Measurements from ENCODE around the gene SCARB1.

SCARB1 gene

GRCh38 chr12:124760560-124760959, 103.1 kb downstream of the SCARB1 start:
- DNase-seq (ENCODE audit: low read depth in 2 of 2) = no peak

DNA sequence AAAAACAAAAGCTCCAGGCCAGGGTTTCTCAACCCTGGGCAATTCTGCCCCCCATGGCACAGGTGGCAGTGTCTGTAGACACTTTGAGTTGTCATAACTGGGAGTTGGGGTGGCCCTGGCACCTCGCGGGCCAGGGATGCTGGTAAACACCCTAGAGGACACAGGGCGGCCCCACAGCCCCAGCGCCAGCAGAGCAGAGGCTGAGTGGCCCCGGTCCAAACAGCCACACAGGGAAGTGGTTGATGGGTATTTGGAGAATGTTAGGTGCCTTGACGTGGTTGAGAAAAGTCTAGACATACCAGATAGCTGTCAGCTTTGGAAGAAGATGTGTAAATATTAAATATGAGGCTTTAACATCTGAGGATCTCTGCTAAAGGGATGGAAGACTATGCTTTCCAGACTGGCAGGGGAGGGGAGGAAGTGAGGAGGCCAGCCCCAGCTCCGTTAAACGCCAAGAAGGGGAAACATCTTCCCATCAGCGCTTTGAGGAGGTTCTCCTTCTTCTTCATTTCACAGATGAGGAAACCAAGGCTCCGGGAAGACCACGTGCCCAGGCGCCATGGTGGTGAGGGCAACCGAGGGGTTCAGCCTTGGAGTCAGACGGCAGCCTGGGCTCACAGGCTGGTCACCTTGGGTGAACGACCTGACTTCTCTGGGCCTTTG, 103.7 kb downstream of the SCARB1 start:
- DNase-seq (ENCODE audit: low read depth in 2 of 2) = no peak

GRCh38 chr12:124758266-124759220, 105.1 kb downstream of the SCARB1 start:
- no peak for DNase-seq (ENCODE audit: low read depth in 2 of 2)

DNA sequence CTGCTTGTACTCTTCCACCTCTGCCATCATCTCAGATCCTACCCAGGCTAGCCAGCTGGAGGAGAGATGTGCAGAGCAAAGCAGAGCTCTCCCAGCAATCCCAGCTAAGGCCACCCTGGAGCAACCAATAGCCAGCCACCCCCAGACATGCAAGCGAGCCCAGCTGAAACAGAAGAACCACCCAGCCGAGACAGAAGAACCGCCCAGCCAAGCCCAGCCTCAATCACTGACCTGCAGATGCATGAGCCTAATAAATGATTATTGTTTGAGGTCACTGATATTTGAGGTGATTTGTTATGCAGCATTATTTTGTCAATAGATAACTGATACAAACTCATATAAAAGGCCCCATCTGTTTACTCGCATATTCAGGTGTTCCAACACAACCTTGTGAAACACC, 106.3 kb downstream of the SCARB1 start:
- DNase-seq (ENCODE audit: low read depth in 2 of 2) = no peak

DNA sequence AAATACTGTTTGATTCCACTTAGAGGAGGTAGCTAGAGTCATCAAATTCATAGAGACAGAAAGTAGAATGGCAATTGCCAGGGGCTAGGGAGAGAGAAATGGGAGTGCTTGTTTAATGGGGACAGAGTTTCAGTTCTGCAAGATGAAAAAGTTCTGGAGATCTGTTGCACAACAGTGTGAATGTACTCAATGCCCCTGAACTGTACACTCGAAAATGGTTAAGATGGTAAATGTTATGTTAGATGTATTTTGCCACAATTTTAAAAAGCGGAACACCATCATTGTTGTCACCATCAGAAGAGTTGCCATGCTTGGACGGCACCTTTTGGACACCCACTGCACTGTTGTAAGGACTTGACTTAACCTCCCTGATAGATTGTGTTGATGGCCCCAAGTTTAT, 106.9 kb downstream of the SCARB1 start:
- DNase-seq (ENCODE audit: low read depth in 2 of 2) = no peak

DNA sequence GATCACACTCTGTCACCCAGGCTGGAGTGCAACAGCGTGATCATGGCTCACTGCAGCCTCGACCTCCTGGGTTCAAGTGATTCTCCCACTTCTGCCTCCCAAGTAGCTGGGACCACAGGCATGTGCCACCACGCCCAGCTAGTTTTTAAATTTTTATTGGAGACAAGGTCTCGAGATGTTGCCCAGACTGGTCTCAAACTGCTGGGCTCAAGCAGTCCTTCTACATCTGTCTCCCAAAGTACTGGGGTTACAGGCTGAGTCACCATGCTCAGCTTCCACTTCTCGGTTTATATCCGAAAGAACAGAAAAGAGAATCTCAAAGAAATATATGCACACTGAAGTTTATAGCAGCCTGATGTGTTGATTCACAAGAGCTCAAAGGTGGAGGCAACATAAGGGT, 107.5 kb downstream of the SCARB1 start:
- DNase-seq (ENCODE audit: low read depth in 2 of 2) = no peak

DNA sequence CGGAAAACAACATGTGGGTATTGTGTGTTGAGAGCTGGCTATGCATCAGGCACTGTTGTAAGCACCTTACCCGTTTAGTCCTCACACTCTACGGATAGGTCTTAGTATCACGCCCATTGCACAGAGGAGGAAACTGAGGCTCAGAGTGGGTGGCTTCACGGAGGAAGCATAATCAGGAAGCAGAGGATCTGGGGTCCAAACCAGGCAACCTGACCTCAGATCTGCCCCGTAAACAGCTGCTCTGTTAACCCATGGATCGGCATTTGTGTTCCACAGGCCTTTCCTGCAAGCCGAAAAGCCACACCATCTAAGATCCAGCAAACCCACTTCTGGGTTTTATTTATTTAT, 107.9 kb downstream of the SCARB1 start:
- DNase-seq (ENCODE audit: low read depth in 2 of 2) = no peak

DNA sequence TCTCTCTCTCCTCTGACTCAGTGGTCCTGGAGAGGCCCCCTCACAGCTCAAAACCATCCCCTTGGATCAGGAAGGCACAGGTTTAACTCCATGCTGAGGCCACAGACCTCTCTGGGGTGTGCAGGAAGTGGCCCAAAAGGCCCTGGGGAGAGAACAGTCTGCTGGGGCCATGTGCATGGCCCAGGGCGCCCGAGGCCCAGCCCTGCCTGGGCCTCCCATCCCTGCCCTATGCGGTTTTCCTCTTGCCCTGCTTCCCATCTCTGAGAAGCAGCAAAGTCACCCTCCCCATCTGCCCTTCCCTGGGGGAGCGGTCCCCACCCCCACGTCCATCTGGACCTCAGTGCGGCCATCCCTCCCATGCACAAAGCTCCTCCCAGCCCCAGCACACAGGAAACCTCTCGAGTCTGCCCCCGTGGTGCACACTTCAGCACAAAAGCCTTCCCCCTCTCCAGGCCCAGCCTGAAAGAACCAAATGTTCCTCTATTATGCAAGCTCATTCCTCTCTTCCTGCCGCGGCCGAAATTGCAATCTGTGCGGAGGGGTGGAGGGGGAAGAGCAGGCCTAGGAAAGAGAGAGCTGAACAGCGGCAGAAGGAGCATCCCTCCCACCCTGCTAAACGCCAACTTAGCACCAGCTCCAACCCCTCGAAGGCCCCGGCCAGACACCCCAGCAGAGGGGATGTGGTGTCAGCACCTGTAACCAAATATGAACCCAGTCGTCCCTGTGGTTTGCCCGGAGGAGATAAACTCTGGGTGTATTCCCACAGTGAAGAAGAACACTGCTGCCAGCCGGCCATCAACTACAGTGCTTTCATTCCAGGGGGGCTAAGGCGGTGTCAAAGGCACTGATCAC, 108.5 kb downstream of the SCARB1 start:
- no peak for DNase-seq (ENCODE audit: low read depth in 2 of 2)

DNA sequence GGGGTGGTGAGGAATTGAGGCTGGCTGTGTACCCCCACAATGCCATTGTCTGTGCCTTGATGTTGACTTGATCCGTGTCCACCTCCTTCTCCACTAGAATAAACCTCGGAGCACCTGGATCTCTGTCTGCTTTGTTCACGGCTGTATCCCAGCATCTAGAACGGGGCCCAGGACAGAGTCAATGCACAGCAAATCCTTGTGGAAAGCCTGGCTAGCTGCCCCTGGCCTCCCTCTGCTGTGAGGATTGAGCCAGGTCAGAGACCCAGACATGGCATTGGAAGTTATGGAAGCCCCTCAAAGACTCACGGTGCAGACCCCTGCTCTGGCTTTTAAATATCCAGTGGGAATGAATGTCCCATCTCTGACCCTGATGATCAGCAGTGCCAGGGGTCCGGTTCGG, 109.2 kb downstream of the SCARB1 start:
- no peak for DNase-seq (ENCODE audit: low read depth in 2 of 2)

DNA sequence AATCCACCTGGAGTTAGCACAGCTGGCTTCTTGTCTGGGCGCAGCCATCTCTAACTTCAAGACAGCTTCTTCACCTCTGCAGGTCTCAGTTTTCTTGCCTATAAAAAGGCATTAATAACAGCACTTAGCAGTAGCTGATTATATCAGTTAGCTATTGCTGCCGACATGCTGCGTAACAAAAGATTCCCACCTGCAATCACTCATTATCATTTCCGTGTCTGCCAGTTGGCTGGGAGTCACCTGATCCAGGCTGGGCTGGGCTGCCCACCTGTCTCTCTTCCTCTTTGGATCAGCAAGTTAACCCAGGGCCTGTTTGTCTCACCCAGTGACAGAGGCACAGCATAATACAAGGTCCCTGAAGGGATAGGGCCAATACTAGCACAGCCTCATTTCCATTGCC, 109.7 kb downstream of the SCARB1 start:
- no peak for DNase-seq (ENCODE audit: low read depth in 2 of 2)

GRCh38 chr12:124753228-124753591, 110.5 kb downstream of the SCARB1 start:
- no peak for DNase-seq (ENCODE audit: low read depth in 2 of 2)

GRCh38 chr12:124752437-124753227, 111.0 kb downstream of the SCARB1 start:
- DNase-seq (ENCODE audit: low read depth in 2 of 2) = no peak

DNA sequence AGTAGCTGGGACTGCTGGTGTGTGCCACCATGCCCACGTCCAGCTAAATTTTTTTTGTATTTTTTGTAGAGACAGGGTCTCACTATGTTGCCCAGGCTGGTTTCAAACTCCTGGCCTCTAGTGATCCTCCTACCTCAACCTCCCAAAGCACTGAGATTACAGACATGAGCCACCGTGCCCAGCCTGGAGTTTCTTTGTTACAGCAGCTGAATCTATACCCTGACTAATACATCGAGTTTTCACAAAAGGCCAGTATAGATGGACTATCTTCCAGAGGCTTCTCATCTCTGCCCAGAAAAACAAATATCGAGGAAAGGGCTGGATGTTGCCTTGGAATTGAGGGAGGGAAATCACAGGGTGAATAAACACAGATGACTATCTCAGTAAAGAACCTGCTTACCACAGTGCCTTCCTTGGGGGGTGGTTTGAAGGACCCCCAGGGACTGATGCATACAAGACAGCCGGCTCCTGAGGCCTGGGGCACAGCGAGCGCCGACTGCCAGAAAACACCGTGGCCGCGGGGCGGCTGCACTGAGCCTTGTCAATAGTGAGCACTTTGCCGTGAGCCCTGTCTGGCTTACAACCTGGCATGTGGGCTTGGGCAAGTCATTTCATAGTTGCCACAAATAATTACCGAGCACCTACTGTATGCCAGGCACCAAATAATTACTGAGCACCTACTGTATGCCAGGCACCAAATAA, 111.9 kb downstream of the SCARB1 start:
- DNase-seq (ENCODE audit: low read depth in 2 of 2) = no peak

- DNase-seq (ENCODE audit: low read depth in 2 of 2) = no peak
Observed at GRCh38 chr12:124750787-124751471, 112.7 kb downstream of the SCARB1 start.

DNA sequence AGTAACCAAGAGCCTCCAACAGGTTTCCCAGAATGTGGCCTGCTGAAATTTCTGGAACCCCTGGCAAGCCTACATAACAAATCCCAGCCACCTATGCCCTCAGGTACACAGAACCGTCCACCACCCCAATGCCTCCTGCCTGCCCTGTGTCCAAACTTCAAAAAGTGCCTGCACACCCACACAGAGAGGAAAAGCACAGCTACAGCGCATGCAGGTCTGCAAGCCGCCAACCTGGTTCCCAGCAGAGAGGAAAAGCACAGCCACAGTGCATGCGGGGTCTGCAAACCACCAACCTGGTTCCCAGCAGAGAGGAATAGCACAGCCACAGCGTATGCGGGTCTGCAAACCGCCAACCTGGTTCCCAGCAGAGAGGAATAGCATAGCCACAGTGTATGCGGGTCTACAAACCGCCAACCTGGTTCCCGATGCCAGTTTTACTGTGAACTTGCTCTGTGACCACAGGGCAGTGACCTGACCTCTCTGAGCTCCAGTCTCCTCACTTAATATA, 113.5 kb downstream of the SCARB1 start:
- DNase-seq (ENCODE audit: low read depth in 2 of 2) = no peak

DNA sequence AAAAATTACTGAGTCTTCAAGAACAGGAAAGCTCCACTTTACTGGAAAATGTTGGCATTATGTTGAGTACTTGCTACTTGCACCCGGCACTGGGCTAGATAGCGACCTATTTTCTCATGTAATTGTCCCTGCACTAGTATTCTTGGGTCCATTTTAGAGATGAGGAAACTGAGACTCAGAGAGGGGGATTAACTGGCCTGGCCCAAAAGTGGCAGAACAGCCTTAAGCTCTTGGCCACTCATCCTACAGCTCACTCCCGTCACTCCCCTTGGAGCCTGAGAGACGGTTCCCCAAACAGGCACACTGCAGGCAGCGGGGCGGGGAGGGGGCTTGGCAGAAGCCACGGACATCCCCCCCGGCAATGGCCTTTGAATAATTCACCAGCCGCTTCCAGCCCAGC, 113.9 kb downstream of the SCARB1 start:
- no peak for DNase-seq (ENCODE audit: low read depth in 2 of 2)

- no peak for DNase-seq (ENCODE audit: low read depth in 2 of 2)
Observed at GRCh38 chr12:124747426-124748161, 116.1 kb downstream of the SCARB1 start.

DNA sequence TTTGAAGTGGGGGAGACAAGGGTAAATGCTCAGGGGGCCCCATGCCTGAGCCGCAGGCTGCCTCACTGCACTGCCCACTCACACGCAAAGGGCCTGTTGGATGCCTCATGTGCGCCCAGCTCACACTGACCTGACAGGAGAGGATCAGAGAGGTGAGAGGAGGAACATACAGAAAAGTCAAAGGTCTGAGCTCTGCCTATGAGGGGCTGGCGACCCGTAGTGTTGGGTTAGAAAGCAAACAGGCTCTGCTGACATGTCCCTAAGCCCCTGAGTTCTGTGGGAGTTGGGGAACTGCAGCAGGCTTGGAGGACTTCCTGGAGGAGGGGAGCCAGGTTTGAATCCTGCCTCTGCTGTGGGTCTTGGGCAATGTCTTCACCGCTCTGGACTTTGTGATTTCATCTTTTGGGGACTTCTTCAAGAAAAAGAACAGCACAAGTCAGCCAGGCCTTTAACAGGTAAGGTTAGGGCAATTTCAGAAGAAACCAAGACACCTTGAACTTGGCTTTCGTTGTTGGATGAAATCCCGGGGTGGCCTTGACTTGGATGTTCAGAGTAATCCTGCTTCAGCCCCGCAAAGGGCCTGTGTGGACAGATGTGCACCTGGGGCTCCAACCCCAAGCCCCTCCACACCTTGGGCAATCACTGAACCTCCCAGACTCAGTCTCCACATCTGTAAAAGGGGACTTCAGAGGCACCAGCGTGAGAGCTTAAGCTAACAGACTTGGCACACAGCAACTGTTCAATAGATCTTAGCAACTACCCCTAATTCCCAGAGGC, 116.8 kb downstream of the SCARB1 start:
- no peak for DNase-seq (ENCODE audit: low read depth in 2 of 2)

Data from stimulated activated CD8-positive, alpha-beta memory T cell treated with anti-CD3 and anti-CD28 coated beads, Interleukin-15, amount 100 ng/mL, for 48 hours (primary cell).